ENCODE data around the gene LRRC34.
A peak's percentile ranks its signal among the peaks of the same experiment; 100 is the strongest.

Gene LRRC34

GRCh38 chr3:169764882-169765612, 47.7 kb downstream of the LRRC34 start, which contains the start of gene TERC:
Gene TERC, minus strand, starts transcription at chr3:169765060.
- DNase-seq, result peak; percentile 89

GRCh38 chr3:169764312-169764881, 48.3 kb downstream of the LRRC34 start:
- DNase-seq, result peak; percentile 42

- DNase-seq, result peak; percentile 42
Observed at GRCh38 chr3:169760479-169760878, 52.2 kb downstream of the LRRC34 start.

- peak; percentile 84 for DNase-seq
Observed at GRCh38 chr3:169759256-169759655, 53.4 kb downstream of the LRRC34 start.

- no peak for DNase-seq
Observed at GRCh38 chr3:169758359-169758994, 54.2 kb downstream of the LRRC34 start.

GRCh38 chr3:169755488-169755887, 57.2 kb downstream of the LRRC34 start:
- no peak for DNase-seq

- no peak for DNase-seq
Observed at GRCh38 chr3:169754711-169755110, 58.0 kb downstream of the LRRC34 start.

- no peak for DNase-seq
Observed at GRCh38 chr3:169751875-169752274, 60.8 kb downstream of the LRRC34 start.

GRCh38 chr3:169750665-169751064, 62.0 kb downstream of the LRRC34 start:
- DNase-seq, result no peak

GRCh38 chr3:169748670-169749069, 64.0 kb downstream of the LRRC34 start:
- no peak for DNase-seq

- no peak for DNase-seq
Observed at GRCh38 chr3:169746924-169747323, 65.8 kb downstream of the LRRC34 start.

- peak; percentile 3 for DNase-seq
Observed at GRCh38 chr3:169744366-169745054, 68.2 kb downstream of the LRRC34 start.
